Bronchial epithelial cell (primary cell): ENCODE data around the gene OSBPL5. TPM values are rescaled to one million over a fixed set of nuclear protein-coding genes. Genes with fewer than 3 reads are reported as not detected.
"Not testable (repeated sequence)": the region's sequence is repeated elsewhere in the genome, so short reads cannot be mapped to it uniquely, and the experiment has no call there.

Experiments
- DNase-seq: peaks from one replicate; pipeline ENCODE4 v3.0.0-alpha.2; 2010; ENCODE audit warnings: low read depth
- FAIRE-seq: peaks from 2 replicates; lab custom pipeline; 2011; peaks lifted over from hg19 to GRCh38; lab: Jason Lieb, UNC
- H3K27me3 ChIP-seq: 2 replicates; pipeline ENCODE4 v1.5.1; 2011; ENCODE audit warnings: low read length; ENCODE audit not compliant: control insufficient read depth, insufficient read depth
- H3K36me3 ChIP-seq: 2 replicates; pipeline ENCODE4 v1.5.1; 2011; ENCODE audit warnings: low read length; ENCODE audit not compliant: control insufficient read depth, insufficient read depth
- H3K4me3 ChIP-seq: 2 replicates; pipeline ENCODE4 v1.5.1; 2011; ENCODE audit warnings: mild to moderate bottlenecking, low read depth, low read length, control low read depth
- total RNA-seq: library from RNA; depleted of rRNA; stranded (reverse); fragments of >200 nt; gene quantifications from 2 replicates; pipeline ENCODE4 v1.2.1, GENCODE V29; 2014
- TF ChIP-seq, protein P1 (sequence below): IDR thresholded peaks from 2 replicates; pipeline ENCODE4 v1.5.1; 2011; ENCODE audit warnings: mild to moderate bottlenecking, moderate library complexity, low read length, control low read depth, inconsistent platforms; ENCODE audit not compliant: insufficient read depth, severe bottlenecking

The OSBPL5 gene
- total RNA-seq, 1 donor from 2014 or later, result 21.1 TPM

DNA sequence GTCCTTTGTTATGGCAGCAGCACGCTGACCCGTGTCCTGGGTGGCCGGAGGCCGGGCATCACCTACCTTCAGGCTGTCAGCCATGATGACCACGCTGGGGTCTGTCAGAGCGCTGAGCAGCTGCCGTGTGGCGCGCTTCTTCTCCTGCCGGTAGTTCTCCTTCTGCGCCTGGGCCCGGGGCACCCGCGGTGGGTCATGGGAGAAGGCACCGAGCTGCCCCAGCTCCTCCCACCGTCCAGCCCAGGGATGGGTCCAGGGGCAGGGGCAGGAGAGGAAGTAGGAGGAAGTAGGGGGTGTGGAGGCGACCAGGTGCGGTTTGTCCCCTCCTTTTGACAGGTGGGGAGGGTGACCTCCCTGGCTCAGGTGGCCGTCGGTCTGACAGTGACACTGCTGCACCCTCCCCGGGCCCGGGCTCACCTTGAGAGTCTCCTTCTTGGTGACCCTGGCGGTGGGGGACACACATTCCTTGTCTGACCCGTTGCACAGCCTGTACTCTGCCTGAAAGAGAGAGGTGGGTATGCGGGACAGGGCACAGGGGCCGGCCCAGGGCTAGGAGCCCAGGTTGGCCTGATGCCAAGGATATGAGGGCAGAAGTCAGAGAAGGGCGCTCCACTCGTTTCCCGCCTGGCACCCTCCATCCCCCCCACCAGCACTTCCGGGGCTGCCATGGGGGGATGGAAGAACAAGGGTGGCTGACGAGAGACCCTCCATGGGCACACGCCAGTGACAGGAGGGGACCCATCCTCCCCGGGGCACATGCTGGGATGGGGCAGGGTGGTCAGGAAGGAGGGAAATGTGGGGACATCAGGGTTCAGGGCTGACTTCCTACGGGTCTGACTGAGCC lies 43.0 kb downstream of the OSBPL5 start:
- no peaks in the 10 kb centered on the region for H3K27me3 ChIP-seq
- peaks cover 12% of the 10 kb centered on the region for H3K36me3 ChIP-seq
- no peak overlapping the region for H3K4me3 ChIP-seq
- TF ChIP-seq, protein P1, sequence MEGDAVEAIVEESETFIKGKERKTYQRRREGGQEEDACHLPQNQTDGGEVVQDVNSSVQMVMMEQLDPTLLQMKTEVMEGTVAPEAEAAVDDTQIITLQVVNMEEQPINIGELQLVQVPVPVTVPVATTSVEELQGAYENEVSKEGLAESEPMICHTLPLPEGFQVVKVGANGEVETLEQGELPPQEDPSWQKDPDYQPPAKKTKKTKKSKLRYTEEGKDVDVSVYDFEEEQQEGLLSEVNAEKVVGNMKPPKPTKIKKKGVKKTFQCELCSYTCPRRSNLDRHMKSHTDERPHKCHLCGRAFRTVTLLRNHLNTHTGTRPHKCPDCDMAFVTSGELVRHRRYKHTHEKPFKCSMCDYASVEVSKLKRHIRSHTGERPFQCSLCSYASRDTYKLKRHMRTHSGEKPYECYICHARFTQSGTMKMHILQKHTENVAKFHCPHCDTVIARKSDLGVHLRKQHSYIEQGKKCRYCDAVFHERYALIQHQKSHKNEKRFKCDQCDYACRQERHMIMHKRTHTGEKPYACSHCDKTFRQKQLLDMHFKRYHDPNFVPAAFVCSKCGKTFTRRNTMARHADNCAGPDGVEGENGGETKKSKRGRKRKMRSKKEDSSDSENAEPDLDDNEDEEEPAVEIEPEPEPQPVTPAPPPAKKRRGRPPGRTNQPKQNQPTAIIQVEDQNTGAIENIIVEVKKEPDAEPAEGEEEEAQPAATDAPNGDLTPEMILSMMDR, result no peak
- FAIRE-seq (no peak), DNase-seq (no peak)

DNA sequence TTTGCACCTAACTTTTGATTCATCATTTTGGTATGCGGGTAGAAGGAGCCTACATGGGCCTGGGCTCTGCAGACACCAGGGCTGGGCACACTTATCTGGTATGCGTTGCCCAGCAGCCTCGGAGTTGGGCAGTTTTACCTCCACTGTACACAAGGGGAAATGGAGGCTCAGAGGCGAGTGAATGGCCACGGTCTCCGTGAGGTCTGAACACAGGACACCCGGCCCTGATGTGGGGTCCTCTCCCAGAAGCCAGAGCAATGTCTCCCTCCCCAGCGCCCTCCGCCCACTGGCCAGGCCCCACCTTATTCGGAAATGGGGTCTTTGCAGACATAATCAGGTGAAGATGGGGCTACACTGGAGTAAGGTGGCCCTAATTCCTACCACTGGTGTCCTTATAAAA lies 43.7 kb downstream of the OSBPL5 start:
- no peak for DNase-seq
- Histone ChIP-seq H3K4me3 (no peak overlapping the region), H3K36me3 (peaks cover 12% of the 10 kb centered on the region), H3K27me3 (no peaks in the 10 kb centered on the region)
- TF ChIP-seq, protein P1, result no peak
- FAIRE-seq, result no peak

DNA sequence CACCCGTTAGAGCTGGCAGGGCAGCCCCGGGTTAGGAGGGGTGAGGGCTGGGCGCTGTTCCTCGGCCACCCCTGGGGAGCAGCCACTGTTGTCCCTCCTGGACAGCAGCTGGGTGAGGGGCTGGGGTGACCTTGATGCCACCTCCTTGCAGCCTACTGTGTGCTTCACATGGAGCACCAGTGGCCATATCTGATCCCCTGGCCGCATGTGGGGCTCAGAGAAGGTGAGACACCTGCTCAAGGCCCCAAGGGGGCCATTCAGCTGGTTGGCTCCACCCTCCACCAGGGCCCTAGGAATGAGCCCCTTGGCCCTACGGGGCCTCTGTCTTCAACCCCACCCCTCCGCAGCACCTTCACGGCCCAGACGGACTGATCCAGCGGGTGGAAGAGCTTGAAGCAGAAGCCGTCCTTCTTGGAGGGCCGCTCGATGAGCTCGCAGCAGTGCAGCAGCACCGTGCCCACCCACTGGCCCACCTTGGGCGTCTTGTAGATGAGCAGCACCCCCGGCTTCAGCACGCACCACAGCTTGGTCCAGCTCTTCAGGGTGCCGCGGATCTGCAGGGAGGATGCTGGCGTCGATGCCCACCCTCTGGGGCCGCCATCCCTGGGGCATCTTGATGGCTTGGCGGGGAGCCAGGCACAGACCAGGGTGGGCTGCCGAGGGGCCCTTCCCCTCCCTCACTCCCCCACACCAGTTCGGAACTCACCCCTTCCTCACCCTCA lies 44.9 kb downstream of the OSBPL5 start:
- Histone ChIP-seq H3K36me3 (peaks cover 12% of the 10 kb centered on the region), H3K4me3 (no peak overlapping the region), H3K27me3 (no peaks in the 10 kb centered on the region)
- TF ChIP-seq, protein P1, result no peak
- FAIRE-seq (no peak), DNase-seq (no peak)

- Histone ChIP-seq H3K27me3 (no peaks in the 10 kb centered on the region), H3K4me3 (no peak overlapping the region), H3K36me3 (peaks cover 12% of the 10 kb centered on the region)
- TF ChIP-seq, protein P1, result no peak
- FAIRE-seq (no peak), DNase-seq (no peak)
These were observed 45.8 kb downstream of the OSBPL5 start for GRCh38 chr11:3119141-3119821.

- no peak for FAIRE-seq
- DNase-seq, result no peak
- TF ChIP-seq, protein P1, result no peak
- no peaks in the 10 kb centered on the region for H3K27me3 ChIP-seq
- H3K4me3 ChIP-seq, result no peak overlapping the region
- peaks cover 4% of the 10 kb centered on the region for H3K36me3 ChIP-seq
These were observed 49.8 kb downstream of the OSBPL5 start for GRCh38 chr11:3115321-3115720.

DNA sequence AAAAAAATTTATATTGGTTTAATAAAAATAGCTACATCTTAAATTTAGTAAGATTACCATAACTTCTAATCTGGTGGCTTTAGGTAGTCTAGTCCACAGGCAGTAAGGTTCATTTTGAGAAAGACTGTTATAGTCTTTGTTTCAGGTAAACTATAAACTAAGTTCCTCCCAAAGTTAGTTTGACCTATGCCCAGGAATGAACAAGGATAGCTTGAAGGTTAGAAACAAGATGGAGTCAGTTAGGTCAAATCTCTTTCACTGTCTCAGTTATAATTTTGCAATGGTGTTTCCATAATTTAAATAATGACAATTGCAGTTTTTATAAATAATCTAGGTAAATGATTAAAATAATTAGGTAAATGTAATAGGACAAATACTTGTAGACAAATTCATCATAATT lies 51.4 kb downstream of the OSBPL5 start:
- not testable (repeated sequence) for FAIRE-seq, H3K27me3 ChIP-seq, H3K4me3 ChIP-seq, H3K36me3 ChIP-seq, DNase-seq
